Right atrium auricular region (tissue), 2 donors: ENCODE data around the gene UXS1. TPM values are rescaled to one million over a fixed set of nuclear protein-coding genes. Genes with fewer than 3 reads are reported as not detected.

ENCODE experiments used
- DNase-seq: peaks from one replicate; pipeline ENCODE4 v3.0.0-alpha.2; 2019; ENCODE audit warnings: low spot score
- H3K27ac ChIP-seq, 2 donors: fragments of 200-600 bp; sonication (generic); 1 replicate in 1 of 2; 2 replicates in 1 of 2; pipeline ENCODE4 v1.5.1; 2016 to 2019
- H3K27me3 ChIP-seq, 2 donors: fragments of 200-600 bp; sonication (generic); one replicate each; pipeline versions ENCODE4 v1.5.1 to v1.6.0; 2017 to 2019
- H3K36me3 ChIP-seq: fragments of 200-600 bp; sonication (generic); one replicate; pipeline ENCODE4 v1.5.1; 2016
- H3K4me1 ChIP-seq, 2 donors: fragments of 200-600 bp; sonication (generic); one replicate each; pipeline versions ENCODE4 v1.5.1 to v1.6.0; 2017 to 2019
- H3K4me3 ChIP-seq, 2 donors: fragments of 200-600 bp; sonication (generic); 1 replicate in 1 of 2; 2 replicates in 1 of 2; pipeline ENCODE4 v1.5.1; 2017 to 2019; ENCODE audit warnings: mild to moderate bottlenecking in 1 of 2, moderate library complexity in 1 of 2
- H3K9me3 ChIP-seq, 2 donors: fragments of 200-600 bp; sonication (generic); one replicate each; pipeline ENCODE4 v1.5.1; 2019
- total RNA-seq, 2 donors: library from RNA; depleted of rRNA; stranded (reverse); fragments of >200 nt; gene quantifications; one replicate each; pipeline ENCODE4 v1.1.0, GENCODE V29; 2016
- TF ChIP-seq, protein P1 (sequence below), 2 donors: fragments of 200-600 bp; sonication (generic); IDR thresholded peaks; one replicate each; pipeline ENCODE4 v1.5.1; 2019; ENCODE audit warnings: antibody characterized with exemption in 2 of 2

The UXS1 gene
- total RNA-seq, 2 donors from 2014 or later = 25.0 to 33.5 TPM

DNA sequence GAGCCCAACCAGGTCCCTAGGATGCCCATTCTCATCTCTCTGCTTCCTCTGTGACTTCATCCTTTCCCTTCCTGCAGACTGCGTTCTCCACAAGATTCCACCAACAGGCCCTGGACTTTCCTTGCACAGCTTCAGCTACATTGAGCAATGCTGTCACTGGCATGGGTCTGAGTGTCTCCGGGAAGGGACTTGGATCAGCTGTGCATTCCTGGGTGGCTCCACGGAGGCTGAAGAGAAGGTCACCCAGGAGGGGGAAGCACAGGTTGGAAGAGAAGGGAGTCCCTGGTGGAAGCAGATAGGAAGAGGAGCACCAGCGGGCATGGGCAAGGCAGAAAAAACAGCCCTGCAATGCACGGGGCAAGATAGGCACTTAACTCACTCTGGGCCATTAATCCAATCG is 140.5 kb downstream of the UXS1 start:
- DNase-seq = no peak
- H3K27ac ChIP-seq = no peak overlapping the region
- no peaks in the 10 kb centered on the region for H3K27me3 ChIP-seq
- no peak overlapping the region for H3K4me3 ChIP-seq
- no peaks in the 10 kb centered on the region for H3K9me3 ChIP-seq
- TF ChIP-seq, protein P1, sequence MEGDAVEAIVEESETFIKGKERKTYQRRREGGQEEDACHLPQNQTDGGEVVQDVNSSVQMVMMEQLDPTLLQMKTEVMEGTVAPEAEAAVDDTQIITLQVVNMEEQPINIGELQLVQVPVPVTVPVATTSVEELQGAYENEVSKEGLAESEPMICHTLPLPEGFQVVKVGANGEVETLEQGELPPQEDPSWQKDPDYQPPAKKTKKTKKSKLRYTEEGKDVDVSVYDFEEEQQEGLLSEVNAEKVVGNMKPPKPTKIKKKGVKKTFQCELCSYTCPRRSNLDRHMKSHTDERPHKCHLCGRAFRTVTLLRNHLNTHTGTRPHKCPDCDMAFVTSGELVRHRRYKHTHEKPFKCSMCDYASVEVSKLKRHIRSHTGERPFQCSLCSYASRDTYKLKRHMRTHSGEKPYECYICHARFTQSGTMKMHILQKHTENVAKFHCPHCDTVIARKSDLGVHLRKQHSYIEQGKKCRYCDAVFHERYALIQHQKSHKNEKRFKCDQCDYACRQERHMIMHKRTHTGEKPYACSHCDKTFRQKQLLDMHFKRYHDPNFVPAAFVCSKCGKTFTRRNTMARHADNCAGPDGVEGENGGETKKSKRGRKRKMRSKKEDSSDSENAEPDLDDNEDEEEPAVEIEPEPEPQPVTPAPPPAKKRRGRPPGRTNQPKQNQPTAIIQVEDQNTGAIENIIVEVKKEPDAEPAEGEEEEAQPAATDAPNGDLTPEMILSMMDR (IDR thresholded peaks at IDR 0.05) = no peak
- no peaks in the 10 kb centered on the region for H3K4me1 ChIP-seq
- H3K36me3 ChIP-seq = no peaks in the 10 kb centered on the region

DNA sequence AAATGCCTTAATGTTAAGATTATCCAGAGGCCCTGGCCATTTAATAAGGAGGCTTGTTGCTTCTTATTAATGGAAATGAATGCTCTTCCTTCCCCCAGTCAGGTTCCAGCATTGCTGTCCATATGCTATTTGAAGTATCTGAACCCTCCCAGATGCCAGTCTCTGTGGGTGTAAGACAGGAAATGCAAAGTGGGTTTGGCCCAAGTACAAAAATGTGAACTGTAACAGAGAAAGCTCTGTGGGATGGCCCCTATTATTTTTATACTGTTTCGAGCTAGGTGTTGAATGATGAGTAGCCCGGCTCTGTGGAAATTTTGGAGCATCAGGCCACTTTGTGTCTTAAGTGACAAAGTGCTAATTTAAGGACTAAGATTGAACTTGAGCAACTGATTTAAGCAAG is 141.0 kb downstream of the UXS1 start:
- no peak for DNase-seq
- Histone ChIP-seq H3K4me1 (no peaks in the 10 kb centered on the region), H3K27me3 (no peaks in the 10 kb centered on the region), H3K4me3 (no peak overlapping the region), H3K36me3 (no peaks in the 10 kb centered on the region), H3K27ac (no peak overlapping the region), H3K9me3 (no peaks in the 10 kb centered on the region)
- TF ChIP-seq, protein P1 (IDR thresholded peaks at IDR 0.05) = no peak

DNA sequence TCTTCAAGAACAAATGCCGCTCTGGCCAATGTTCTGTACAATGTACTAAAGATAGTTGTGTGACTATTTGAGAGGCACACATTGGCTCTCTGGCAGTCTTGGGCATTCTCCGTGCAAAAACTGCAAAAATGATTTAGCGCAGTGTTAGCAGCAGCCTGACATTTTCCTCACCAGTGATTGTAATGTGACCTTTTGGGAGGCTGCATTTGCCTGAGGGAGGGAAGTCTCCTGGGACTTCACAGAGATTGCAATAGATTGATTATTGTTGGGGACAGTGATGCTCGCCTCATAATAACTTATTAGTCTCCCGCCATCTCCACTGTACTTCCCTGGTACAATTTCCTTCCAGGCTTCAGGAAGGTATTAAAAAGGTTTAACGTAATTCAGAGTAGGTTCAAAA is 149.2 kb downstream of the UXS1 start:
- no peak overlapping the region for H3K27ac ChIP-seq
- no peaks in the 10 kb centered on the region for H3K36me3 ChIP-seq
- H3K4me1 ChIP-seq = no peaks in the 10 kb centered on the region
- TF ChIP-seq, protein P1 (IDR thresholded peaks at IDR 0.05) = no peak
- H3K27me3 ChIP-seq = no peaks in the 10 kb centered on the region
- no peak for DNase-seq
- H3K4me3 ChIP-seq = no peak overlapping the region
- no peaks in the 10 kb centered on the region for H3K9me3 ChIP-seq

DNA sequence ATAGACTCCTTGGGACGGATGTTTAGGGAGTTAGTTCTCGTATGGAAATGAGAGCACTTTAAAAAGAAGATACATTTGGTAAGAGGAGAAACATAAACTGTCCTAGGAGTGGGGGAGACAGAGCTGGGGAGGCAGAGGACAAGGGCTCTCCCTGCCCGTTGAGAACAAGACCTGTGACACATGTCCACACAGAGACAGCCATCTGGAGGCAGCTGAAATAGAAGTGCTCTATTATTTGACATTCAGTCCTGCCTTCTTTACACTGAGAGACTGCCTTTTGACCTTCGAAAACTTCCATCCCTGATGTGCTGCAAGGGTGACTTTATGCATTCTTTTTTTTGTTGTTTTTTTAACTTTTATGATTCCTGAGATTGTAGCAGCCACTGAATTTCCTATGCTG is 150.1 kb downstream of the UXS1 start:
- DNase-seq = no peak
- no peaks in the 10 kb centered on the region for H3K9me3 ChIP-seq
- TF ChIP-seq, protein P1 (IDR thresholded peaks at IDR 0.05) = no peak
- H3K4me1 ChIP-seq = no peaks in the 10 kb centered on the region
- H3K27ac ChIP-seq = no peak overlapping the region
- no peaks in the 10 kb centered on the region for H3K27me3 ChIP-seq
- no peak overlapping the region for H3K4me3 ChIP-seq
- no peaks in the 10 kb centered on the region for H3K36me3 ChIP-seq
